Gastrocnemius medialis (tissue), 4 donors: Measurements from ENCODE around the gene FBXO44. TPM values are rescaled to one million over a fixed set of nuclear protein-coding genes. Genes with fewer than 3 reads are reported as not detected.
A peak's percentile ranks its signal among the peaks of the same experiment; 100 is the strongest.

Experiments
- ATAC-seq, 2 donors: fragments of 150-250 bp; one replicate each; pipeline ENCODE4 v1.9.1; 2016
- DNase-seq, 2 donors: peaks; one replicate each; pipeline ENCODE4 v3.0.0-alpha.2; 2019
- H3K27ac ChIP-seq, 4 donors: fragments of 200-600 bp; sonication (generic); 1 replicate in 1 of 4; 2 replicates in 3 of 4; pipeline ENCODE4 v1.5.1; 2016 to 2018; ENCODE audit warnings: mild to moderate bottlenecking in 2 of 4, moderate library complexity in 1 of 4
- H3K27me3 ChIP-seq, 3 donors: fragments of 200-600 bp; sonication (generic) in 2 of 3; 1 replicate in 1 of 3; 2 replicates in 2 of 3; pipeline versions ENCODE4 v1.5.1 to v1.6.0; 2016 to 2019; ENCODE audit warnings: mild to moderate bottlenecking in 1 of 3, moderate library complexity in 1 of 3
- H3K36me3 ChIP-seq, 2 donors: fragments of 200-600 bp; sonication (generic) in 1 of 2; one replicate each; pipeline ENCODE4 v1.5.1; 2017 to 2018
- H3K4me1 ChIP-seq, 2 donors: fragments of 200-600 bp; sonication (generic) in 1 of 2; one replicate each; pipeline ENCODE4 v1.5.1; 2016 to 2017; ENCODE audit warnings: mild to moderate bottlenecking in 2 of 2
- H3K4me3 ChIP-seq, 4 donors: fragments of 200-600 bp; sonication (generic) in 3 of 4; 1 replicate in 1 of 4; 2 replicates in 3 of 4; pipeline ENCODE4 v1.5.1; 2016 to 2019; ENCODE audit warnings: mild to moderate bottlenecking in 2 of 4
- H3K9me3 ChIP-seq, 3 donors: fragments of 200-600 bp; sonication (generic) in 2 of 3; 1 replicate in 1 of 3; 2 replicates in 2 of 3; pipeline ENCODE4 v1.5.1; 2016 to 2019
- POLR2A ChIP-seq, 2 donors: fragments of 450-650 bp; IDR thresholded peaks; one replicate each; pipeline ENCODE4 v1.6.1; 2017; ENCODE audit warnings: antibody characterized with exemption in 2 of 2, mild to moderate bottlenecking in 2 of 2, moderate library complexity in 2 of 2
- in situ Hi-C, 4 donors: fragments of 200-750 bp; cut with MboI; loops; one replicate each; pipeline versions ENCODE4 v1.15.0 to v1.8.0; 2017; ENCODE audit warnings: low sequenced_read_pairs in 4 of 4
- intact Hi-C: fragments of 100-400 bp; cut with DNase I; formaldehyde crosslinking; loops from one replicate; pipeline ENCODE4 v1.15.1; 2023; ENCODE audit warnings: low total_unique reads
- total RNA-seq, 4 donors: library from RNA; depleted of rRNA; stranded (reverse); fragments of >200 nt; gene quantifications; one replicate each; pipeline versions ENCODE4 v1.1.0 to v1.2.3, GENCODE V29; 2016
- TF ChIP-seq, protein P1 (sequence below), 5 experiments: fragments of 450-650 bp in 3 of 5; fragments of 200-600 bp in 2 of 5; sonication (generic) in 2 of 5; IDR thresholded peaks in 4 of 5; conservative IDR thresholded peaks in 1 of 5; 1 replicate in 4 of 5; 2 replicates in 1 of 5; pipeline ENCODE4 v1.5.1; 2016 to 2019; ENCODE audit warnings: antibody characterized with exemption in 5 of 5, mild to moderate bottlenecking in 3 of 5, moderate library complexity in 3 of 5

The FBXO44 gene
- total RNA-seq, 4 donors from 2014 or later: 1.7 to 9.4 (median 5.4) TPM

DNA sequence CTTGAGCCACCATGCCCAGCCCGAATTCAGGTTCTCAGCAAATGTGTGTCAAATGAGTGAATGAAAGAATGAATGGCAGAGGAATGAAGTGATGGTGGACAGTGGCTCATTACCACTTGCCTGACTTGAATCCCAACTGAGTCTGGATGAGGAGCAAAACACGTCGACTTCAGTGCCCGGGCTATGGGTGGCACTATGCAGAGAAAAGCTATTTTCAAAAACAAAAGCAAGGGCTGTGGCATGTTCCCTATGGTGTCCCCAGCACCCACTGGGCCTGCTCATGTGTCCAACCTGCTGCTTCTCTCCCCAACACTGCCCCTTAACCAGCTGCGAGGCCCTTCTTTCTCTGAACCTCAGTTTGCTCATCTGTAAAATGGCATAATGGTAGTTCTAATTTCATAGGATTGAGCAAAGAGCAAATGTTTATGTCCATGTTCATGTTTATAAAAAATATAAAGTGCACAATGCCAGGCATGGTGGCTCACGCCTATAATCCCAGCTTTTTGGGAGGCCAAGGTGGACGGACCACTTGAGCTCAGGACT is 30.6 kb downstream of the FBXO44 start:
- intact Hi-C loops: no loop called here
- in situ Hi-C loops: no loop called here
- ATAC-seq (no peak), DNase-seq (no peak)
- no peaks in the 10 kb centered on the region for H3K9me3 ChIP-seq
- peaks cover 3 to 10% of the 10 kb centered on the region in 2 donors for H3K4me1 ChIP-seq
- H3K27ac ChIP-seq: no peak overlapping the region
- TF ChIP-seq, protein P1, sequence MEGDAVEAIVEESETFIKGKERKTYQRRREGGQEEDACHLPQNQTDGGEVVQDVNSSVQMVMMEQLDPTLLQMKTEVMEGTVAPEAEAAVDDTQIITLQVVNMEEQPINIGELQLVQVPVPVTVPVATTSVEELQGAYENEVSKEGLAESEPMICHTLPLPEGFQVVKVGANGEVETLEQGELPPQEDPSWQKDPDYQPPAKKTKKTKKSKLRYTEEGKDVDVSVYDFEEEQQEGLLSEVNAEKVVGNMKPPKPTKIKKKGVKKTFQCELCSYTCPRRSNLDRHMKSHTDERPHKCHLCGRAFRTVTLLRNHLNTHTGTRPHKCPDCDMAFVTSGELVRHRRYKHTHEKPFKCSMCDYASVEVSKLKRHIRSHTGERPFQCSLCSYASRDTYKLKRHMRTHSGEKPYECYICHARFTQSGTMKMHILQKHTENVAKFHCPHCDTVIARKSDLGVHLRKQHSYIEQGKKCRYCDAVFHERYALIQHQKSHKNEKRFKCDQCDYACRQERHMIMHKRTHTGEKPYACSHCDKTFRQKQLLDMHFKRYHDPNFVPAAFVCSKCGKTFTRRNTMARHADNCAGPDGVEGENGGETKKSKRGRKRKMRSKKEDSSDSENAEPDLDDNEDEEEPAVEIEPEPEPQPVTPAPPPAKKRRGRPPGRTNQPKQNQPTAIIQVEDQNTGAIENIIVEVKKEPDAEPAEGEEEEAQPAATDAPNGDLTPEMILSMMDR (IDR thresholded peaks at IDR 0.05 in 4 of 5, conservative IDR thresholded peaks at IDR 0.05 in 1 of 5): no peak
- TF ChIP-seq POLR2A (IDR thresholded peaks at IDR 0.05): no peak
- H3K4me3 ChIP-seq: no peak overlapping the region
- peaks cover 8 to 20% (median 14%) of the 10 kb centered on the region in 3 donors for H3K27me3 ChIP-seq
- H3K36me3 ChIP-seq: no peaks in the 10 kb centered on the region

DNA sequence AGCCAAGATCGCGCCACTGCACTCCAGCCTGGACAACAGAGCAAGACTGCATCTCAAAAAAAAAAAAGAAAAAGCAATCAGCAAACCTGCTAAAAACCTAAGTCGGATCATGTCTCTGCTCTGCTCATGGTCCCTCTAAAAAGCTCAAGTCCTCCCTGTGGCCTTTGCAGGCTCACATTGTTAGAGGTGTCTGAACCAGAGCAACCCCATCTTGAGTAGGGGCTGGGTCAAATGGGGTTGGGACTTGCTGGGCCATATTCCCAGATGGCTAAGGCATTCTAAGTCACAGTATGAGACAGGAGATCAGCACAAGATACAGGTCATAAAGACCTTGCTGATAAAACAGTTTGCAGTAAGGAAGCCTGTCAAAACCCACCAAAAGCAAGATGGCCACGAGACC is 33.8 kb downstream of the FBXO44 start:
- DNase-seq: no peak
- Histone ChIP-seq H3K4me3 (no peak overlapping the region), H3K27ac (no peak overlapping the region), H3K4me1 (peaks cover 0 to 7% of the 10 kb centered on the region in 2 donors), H3K36me3 (no peaks in the 10 kb centered on the region), H3K27me3 (peaks cover 38 to 47% (median 39%) of the 10 kb centered on the region in 3 donors), H3K9me3 (no peaks in the 10 kb centered on the region)
- no peak for ATAC-seq
- in situ Hi-C loops (no loop called here), intact Hi-C loops (no loop called here)
- TF ChIP-seq, protein P1 (IDR thresholded peaks at IDR 0.05 in 4 of 5, conservative IDR thresholded peaks at IDR 0.05 in 1 of 5): no peak
- no peak for TF ChIP-seq POLR2A (IDR thresholded peaks at IDR 0.05)

DNA sequence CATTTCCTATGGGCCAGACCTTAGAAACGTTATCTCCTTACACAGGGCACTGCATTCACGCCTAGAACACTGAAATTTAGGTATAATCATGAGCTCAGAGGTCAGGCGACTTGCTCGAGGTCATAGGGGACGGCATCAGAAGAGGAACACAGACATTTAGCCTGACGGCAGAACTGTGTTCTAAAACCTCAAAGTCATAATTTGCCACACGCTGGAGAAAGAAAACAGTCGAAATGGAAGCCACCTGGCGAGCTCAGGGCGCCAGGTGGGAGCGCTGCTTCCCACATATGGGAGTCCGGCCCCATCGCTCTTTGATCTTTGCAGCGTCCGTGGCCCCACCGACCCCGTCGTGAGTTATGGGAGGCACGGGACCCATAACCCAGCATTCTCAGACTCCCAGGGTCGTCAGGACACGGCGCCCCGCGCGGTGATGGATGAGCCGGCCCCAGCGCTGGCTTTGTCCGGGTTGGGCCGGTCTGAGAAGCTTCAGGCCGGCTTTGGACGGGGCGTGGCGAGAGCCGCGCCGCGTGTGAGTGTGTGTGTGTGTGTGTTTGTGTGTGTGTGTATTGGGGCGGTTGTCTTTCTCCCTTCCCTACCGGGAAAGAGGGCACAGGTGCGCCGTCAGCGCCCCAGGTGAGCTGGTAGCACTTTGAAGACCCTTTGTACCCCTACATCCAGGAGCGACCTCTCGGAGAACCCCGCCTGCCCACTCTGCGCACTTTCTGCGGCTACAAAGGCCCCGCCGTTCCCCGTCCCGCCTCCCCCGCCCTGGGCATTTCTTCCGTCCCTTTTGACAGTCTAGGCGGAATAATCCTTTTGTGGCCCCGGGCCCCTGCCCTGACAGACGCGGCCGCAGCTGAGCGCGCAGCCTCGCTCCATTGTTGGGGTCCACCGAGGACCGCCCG is 36.0 kb downstream of the FBXO44 start:
- no peak for DNase-seq

DNA sequence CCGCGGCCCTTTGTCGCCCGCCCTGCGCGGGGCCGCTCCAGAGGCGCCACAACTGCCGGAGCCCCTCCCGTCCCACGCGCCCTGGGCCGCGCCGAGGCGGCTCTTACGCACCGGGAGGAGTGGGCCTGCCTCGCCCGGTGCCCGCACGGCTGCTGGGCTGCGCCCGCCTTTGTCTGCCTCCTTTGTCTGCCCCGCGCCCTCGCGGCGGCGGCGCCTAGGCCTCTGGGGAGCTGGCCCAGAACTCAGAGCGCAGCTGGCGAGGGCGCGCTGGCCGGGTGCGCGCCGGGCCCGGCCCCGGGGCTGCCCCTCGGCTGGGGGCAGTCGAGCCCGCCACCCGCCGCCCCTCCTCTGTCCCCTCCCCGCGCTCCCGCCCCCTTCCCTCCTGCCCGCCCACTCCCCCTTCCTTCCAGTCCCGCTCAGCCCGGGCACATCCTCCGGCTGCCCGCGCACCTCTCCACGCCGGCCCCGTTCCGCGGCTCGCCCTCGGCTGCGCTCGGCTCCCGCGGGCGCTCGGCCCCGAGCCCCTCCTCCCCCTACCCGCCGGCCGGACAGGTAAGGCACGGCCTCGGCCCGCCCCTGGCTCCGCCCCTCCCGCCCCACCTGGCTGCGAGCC is 36.7 kb downstream of the FBXO44 start, which contains the start of gene DRAXIN:
TSS of gene DRAXIN (plus strand) at position 409 of the 613 bp plus-strand sequence. CDS start 14,549 bp downstream, outside the sequence.
- TF ChIP-seq, protein P1 (IDR thresholded peaks at IDR 0.05 in 4 of 5, conservative IDR thresholded peaks at IDR 0.05 in 1 of 5): no peak
- no peak for TF ChIP-seq POLR2A (IDR thresholded peaks at IDR 0.05)
- Histone ChIP-seq H3K27me3 (peaks cover 46 to 64% (median 51%) of the 10 kb centered on the region in 3 donors), H3K36me3 (no peaks in the 10 kb centered on the region), H3K9me3 (no peaks in the 10 kb centered on the region), H3K27ac (no peak within 1 kb of the TSS), H3K4me1 (peaks cover 0 to 7% of the 10 kb centered on the region in 2 donors), H3K4me3 (peak within 1 kb of the TSS in 3 of 4 donors; percentile 13 to 31 (median 17))
- in situ Hi-C loops (no loop called here), intact Hi-C loops (no loop called here)
- ATAC-seq (no peak), DNase-seq (no peak)

More for the DNA sequence above, 36.0 kb downstream of the FBXO44 start:
- in situ Hi-C loops: no loop called here
- Histone ChIP-seq H3K4me1 (peaks cover 0 to 7% of the 10 kb centered on the region in 2 donors), H3K4me3 (peak overlapping the region in 3 of 4 donors; percentile 13 to 31 (median 17)), H3K27ac (no peak overlapping the region), H3K9me3 (no peaks in the 10 kb centered on the region), H3K36me3 (no peaks in the 10 kb centered on the region), H3K27me3 (peaks cover 46 to 64% (median 51%) of the 10 kb centered on the region in 3 donors)
- ATAC-seq: no peak
- TF ChIP-seq POLR2A (IDR thresholded peaks at IDR 0.05): no peak
- TF ChIP-seq, protein P1 (IDR thresholded peaks at IDR 0.05 in 4 of 5, conservative IDR thresholded peaks at IDR 0.05 in 1 of 5): no peak
- intact Hi-C loops: no loop called here
